NB4 (cell line): ENCODE data around the gene GPRIN2.
"Not testable (repeated sequence)": the region's sequence is repeated elsewhere in the genome, so short reads cannot be mapped to it uniquely, and the experiment has no call there.

Source experiments
- TF ChIP-seq, protein P1 (sequence below): IDR thresholded peaks from one replicate; pipeline ENCODE4 v1.5.1; 2012; ENCODE audit warnings: low read depth, low read length
- TF ChIP-seq, protein P2 (sequence below): IDR thresholded peaks from 2 replicates; pipeline ENCODE4 v1.6.1; 2011; ENCODE audit warnings: low read depth, low read length

- TF ChIP-seq, protein P1, sequence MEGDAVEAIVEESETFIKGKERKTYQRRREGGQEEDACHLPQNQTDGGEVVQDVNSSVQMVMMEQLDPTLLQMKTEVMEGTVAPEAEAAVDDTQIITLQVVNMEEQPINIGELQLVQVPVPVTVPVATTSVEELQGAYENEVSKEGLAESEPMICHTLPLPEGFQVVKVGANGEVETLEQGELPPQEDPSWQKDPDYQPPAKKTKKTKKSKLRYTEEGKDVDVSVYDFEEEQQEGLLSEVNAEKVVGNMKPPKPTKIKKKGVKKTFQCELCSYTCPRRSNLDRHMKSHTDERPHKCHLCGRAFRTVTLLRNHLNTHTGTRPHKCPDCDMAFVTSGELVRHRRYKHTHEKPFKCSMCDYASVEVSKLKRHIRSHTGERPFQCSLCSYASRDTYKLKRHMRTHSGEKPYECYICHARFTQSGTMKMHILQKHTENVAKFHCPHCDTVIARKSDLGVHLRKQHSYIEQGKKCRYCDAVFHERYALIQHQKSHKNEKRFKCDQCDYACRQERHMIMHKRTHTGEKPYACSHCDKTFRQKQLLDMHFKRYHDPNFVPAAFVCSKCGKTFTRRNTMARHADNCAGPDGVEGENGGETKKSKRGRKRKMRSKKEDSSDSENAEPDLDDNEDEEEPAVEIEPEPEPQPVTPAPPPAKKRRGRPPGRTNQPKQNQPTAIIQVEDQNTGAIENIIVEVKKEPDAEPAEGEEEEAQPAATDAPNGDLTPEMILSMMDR = not testable (repeated sequence)
- TF ChIP-seq, protein P2, sequence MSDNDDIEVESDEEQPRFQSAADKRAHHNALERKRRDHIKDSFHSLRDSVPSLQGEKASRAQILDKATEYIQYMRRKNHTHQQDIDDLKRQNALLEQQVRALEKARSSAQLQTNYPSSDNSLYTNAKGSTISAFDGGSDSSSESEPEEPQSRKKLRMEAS = not testable (repeated sequence)
Observed at GRCh38 chr10:46573884-46574283, 17.4 kb upstream of the GPRIN2 start.
